Glutamatergic neuron (in vitro differentiated cells): ENCODE data around the gene CD96. TPM values are rescaled to one million over a fixed set of nuclear protein-coding genes. Genes with fewer than 3 reads are reported as not detected.
"Not testable (repeated sequence)": the region's sequence is repeated elsewhere in the genome, so short reads cannot be mapped to it uniquely, and the experiment has no call there.

Source experiments
- DNase-seq: peaks from one replicate; pipeline ENCODE4 v3.0.0; 2022
- H3K27ac Mint-ChIP-seq: one replicate; pipeline ENCODE4 v1.8.0; 2020; ENCODE audit warnings: mild to moderate bottlenecking, mixed read lengths, inconsistent platforms; ENCODE audit not compliant: unreplicated experiment
- H3K27me3 Mint-ChIP-seq: one replicate; pipeline ENCODE4 v1.8.0; 2020; ENCODE audit warnings: mild to moderate bottlenecking, moderate library complexity, mixed read lengths, inconsistent platforms; ENCODE audit not compliant: unreplicated experiment
- H3K36me3 Mint-ChIP-seq: one replicate; pipeline ENCODE4 v1.8.0; 2020; ENCODE audit warnings: mild to moderate bottlenecking, mixed read lengths, inconsistent platforms; ENCODE audit not compliant: unreplicated experiment
- H3K4me1 Mint-ChIP-seq: one replicate; pipeline ENCODE4 v1.8.0; 2020; ENCODE audit warnings: mild to moderate bottlenecking, low read depth, mixed read lengths, inconsistent platforms; ENCODE audit not compliant: unreplicated experiment
- H3K4me3 Mint-ChIP-seq: one replicate; pipeline ENCODE4 v1.8.0; 2020; ENCODE audit warnings: mild to moderate bottlenecking, mixed read lengths, inconsistent platforms; ENCODE audit not compliant: unreplicated experiment
- H3K9me3 Mint-ChIP-seq: one replicate; pipeline ENCODE4 v1.8.0; 2020; ENCODE audit warnings: mild to moderate bottlenecking, moderate library complexity, mixed read lengths, inconsistent platforms; ENCODE audit not compliant: unreplicated experiment
- total RNA-seq: library from RNA; stranded (reverse); fragmentation: NEBNext Ultra II Directional; extraction: Animal tissue kit (Norgen Biotek cat#: 25700); gene quantifications from one replicate; pipeline ENCODE4 v1.2.1, GENCODE V29; 2021; ENCODE audit not compliant: unreplicated experiment
- TF ChIP-seq, protein P1 (sequence below): fragments of 200-600 bp; sonication (generic); IDR thresholded peaks from one replicate; pipeline ENCODE4 v1.5.0; 2021; ENCODE audit not compliant: partially characterized antibody, unreplicated experiment

CD96 gene
- total RNA-seq, 1 donor from 2014 or later: not detected

DNA sequence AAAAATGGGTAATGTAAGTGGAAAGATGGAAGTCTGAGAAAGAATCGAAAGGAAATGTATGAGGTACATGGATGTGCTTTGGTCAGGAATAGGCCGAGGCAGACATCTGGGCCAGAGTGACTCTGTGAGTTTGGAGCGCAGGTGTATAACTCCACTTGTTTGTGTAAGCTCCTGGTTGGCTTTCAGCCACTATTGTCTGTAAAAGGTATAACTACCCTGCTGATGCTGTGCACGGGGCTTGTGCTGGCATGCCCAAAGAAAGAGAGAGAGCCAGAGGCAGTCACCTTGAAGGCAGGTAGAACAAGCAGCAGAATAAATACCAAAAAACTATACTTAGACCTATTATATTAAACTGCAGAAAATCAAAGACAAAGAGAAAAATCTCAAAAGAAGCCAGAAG is 32.7 kb upstream of the CD96 start:
- TF ChIP-seq, protein P1, sequence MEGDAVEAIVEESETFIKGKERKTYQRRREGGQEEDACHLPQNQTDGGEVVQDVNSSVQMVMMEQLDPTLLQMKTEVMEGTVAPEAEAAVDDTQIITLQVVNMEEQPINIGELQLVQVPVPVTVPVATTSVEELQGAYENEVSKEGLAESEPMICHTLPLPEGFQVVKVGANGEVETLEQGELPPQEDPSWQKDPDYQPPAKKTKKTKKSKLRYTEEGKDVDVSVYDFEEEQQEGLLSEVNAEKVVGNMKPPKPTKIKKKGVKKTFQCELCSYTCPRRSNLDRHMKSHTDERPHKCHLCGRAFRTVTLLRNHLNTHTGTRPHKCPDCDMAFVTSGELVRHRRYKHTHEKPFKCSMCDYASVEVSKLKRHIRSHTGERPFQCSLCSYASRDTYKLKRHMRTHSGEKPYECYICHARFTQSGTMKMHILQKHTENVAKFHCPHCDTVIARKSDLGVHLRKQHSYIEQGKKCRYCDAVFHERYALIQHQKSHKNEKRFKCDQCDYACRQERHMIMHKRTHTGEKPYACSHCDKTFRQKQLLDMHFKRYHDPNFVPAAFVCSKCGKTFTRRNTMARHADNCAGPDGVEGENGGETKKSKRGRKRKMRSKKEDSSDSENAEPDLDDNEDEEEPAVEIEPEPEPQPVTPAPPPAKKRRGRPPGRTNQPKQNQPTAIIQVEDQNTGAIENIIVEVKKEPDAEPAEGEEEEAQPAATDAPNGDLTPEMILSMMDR: no peak
- no peak overlapping the region for H3K4me3 Mint-ChIP-seq

DNA sequence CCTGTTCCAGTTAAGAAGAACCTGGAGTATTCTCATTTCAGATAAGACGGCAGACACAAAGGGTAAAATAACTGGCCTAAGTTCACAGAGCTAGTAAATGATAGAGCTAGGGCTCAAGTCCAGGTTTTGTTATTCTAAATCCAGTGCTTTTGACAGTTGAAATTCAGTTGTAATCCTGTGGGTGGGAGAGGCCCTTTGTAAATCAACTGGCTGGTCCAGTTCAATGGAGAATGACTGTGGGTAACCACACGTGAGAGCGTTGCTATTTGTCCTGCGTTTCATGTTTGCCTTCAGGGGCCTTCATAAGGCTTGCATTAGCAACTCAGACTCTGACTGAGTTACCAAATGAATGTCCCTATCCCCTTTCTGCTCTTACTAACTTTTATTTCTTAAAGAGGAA is 24.2 kb upstream of the CD96 start:
- Mint-ChIP-seq H3K4me1 (peaks cover 8% of the 10 kb centered on the region), H3K27ac (no peak overlapping the region), H3K27me3 (no peaks in the 10 kb centered on the region), H3K9me3 (no peaks in the 10 kb centered on the region), H3K36me3 (no peaks in the 10 kb centered on the region), H3K4me3 (no peak overlapping the region)
- TF ChIP-seq, protein P1: no peak
- DNase-seq: no peak

More for the DNA sequence above, 32.7 kb upstream of the CD96 start:
- Mint-ChIP-seq H3K27me3 (no peaks in the 10 kb centered on the region), H3K36me3 (no peaks in the 10 kb centered on the region), H3K27ac (no peak overlapping the region), H3K4me1 (no peaks in the 10 kb centered on the region), H3K9me3 (peaks cover 3% of the 10 kb centered on the region)
- no peak for DNase-seq

- Mint-ChIP-seq H3K4me1 (peaks cover 8% of the 10 kb centered on the region), H3K4me3 (no peak overlapping the region), H3K27ac (no peak overlapping the region), H3K36me3 (no peaks in the 10 kb centered on the region), H3K27me3 (no peaks in the 10 kb centered on the region), H3K9me3 (no peaks in the 10 kb centered on the region)
- TF ChIP-seq, protein P1: no peak
- DNase-seq: no peak
Measured at GRCh38 chr3:111519178-111519855, 22.7 kb upstream of the CD96 start.

DNA sequence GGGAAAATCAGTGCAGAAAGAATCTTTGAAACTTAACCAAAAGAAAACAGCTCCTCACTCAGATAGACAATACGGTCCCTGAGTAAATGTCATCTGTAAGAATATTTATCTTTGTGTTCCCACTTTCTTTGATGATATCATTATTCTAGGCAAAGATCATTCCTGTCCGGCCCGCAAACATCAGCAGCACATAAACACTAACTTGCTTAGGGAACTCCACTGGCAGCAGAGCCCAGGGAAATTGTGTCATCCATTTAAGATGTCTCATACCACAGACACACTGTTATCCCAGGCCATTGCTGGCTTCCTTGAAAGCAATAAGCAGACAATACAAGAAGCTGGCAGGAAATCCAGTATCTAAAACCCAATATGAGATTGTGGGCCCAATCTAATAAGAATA is 20.1 kb upstream of the CD96 start:
- TF ChIP-seq, protein P1: no peak
- Mint-ChIP-seq H3K27me3 (no peaks in the 10 kb centered on the region), H3K4me1 (peaks cover 8% of the 10 kb centered on the region), H3K4me3 (no peak overlapping the region), H3K36me3 (no peaks in the 10 kb centered on the region), H3K9me3 (no peaks in the 10 kb centered on the region), H3K27ac (no peak overlapping the region)
- no peak for DNase-seq

DNA sequence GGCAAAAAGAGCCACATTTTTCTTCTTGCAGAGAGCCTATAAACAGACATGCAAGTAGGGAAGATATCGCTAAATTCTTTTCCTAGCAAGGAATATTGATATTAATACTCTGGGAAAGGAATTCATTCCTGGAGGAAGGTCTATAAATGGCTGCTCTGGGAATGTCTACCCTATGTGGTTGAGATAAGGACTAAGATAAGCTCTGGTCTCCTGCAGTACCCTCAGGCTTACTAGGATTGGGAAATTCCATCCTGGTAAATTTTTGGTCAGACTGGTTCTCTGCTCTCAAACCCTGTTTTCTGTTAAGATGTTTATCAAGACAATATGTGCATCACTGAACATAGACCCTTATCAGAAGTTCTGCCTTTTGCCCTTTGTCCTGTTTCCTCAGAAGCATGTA is 17.5 kb upstream of the CD96 start:
- H3K9me3 Mint-ChIP-seq, DNase-seq, H3K36me3 Mint-ChIP-seq, H3K27ac Mint-ChIP-seq, H3K27me3 Mint-ChIP-seq, H3K4me1 Mint-ChIP-seq, H3K4me3 Mint-ChIP-seq: not testable (repeated sequence)
